RWPE2 (cell line): ENCODE data around the gene DAGLA.

Experiments
- ATAC-seq: fragments of 200-7000 bp; cut with Tn5 transposase; 3 replicates; pipeline ENCODE4 v1.9.1; 2021; ENCODE audit warnings: low read depth
- DNase-seq: peaks from one replicate; pipeline ENCODE4 v3.0.0-alpha.2; 2020; ENCODE audit warnings: low spot score
- H3K27ac ChIP-seq: fragments of 450-650 bp; 2 replicates; pipeline ENCODE4 v1.5.1; 2017; ENCODE audit warnings: mild to moderate bottlenecking; ENCODE audit not compliant: poor library complexity, severe bottlenecking
- H3K27me3 ChIP-seq: fragments of 250-450 bp; sonication (Bioruptor Pico); 2 replicates; pipeline ENCODE4 v1.5.1; 2021; ENCODE audit warnings: mild to moderate bottlenecking, moderate library complexity; ENCODE audit not compliant: insufficient read depth, poor library complexity, severe bottlenecking
- H3K36me3 ChIP-seq: fragments of 250-450 bp; sonication (Bioruptor Pico); 2 replicates; pipeline ENCODE4 v1.5.1; 2020; ENCODE audit warnings: low read depth, mild to moderate bottlenecking, moderate library complexity
- H3K4me1 ChIP-seq: fragments of 250-450 bp; sonication (Bioruptor Pico); 2 replicates; pipeline ENCODE4 v1.5.1; 2021; ENCODE audit warnings: mild to moderate bottlenecking, moderate library complexity; ENCODE audit not compliant: insufficient read depth, poor library complexity, severe bottlenecking
- H3K4me3 ChIP-seq: fragments of 250-450 bp; sonication (Bioruptor Pico); 2 replicates; pipeline ENCODE4 v1.5.1; 2021; ENCODE audit warnings: mild to moderate bottlenecking, moderate library complexity; ENCODE audit not compliant: severe bottlenecking
- H3K9me3 ChIP-seq: fragments of 250-450 bp; sonication (Bioruptor Pico); 2 replicates; pipeline ENCODE4 v1.5.1; 2021; ENCODE audit warnings: mild to moderate bottlenecking, moderate library complexity; ENCODE audit not compliant: severe bottlenecking
- CTCF ChIP-seq: fragments of 450-650 bp; IDR thresholded peaks from one replicate; pipeline ENCODE4 v1.5.1; 2017; ENCODE audit warnings: mild to moderate bottlenecking, moderate library complexity; ENCODE audit not compliant: poor library complexity, severe bottlenecking

Gene DAGLA

GRCh38 chr11:61793829-61794204 lies 113.6 kb downstream of the DAGLA start:
- H3K36me3 ChIP-seq: peaks cover 65% of the 10 kb centered on the region
- no peaks in the 10 kb centered on the region for H3K9me3 ChIP-seq
- peaks cover 10% of the 10 kb centered on the region for H3K4me1 ChIP-seq
- ATAC-seq (no peak), DNase-seq (no peak)
- H3K27ac ChIP-seq: peak overlapping the region; percentile 79
- peak overlapping the region; percentile 66 for H3K4me3 ChIP-seq
- no peaks in the 10 kb centered on the region for H3K27me3 ChIP-seq
- no peak for TF ChIP-seq CTCF

GRCh38 chr11:61794579-61794978 lies 114.4 kb downstream of the DAGLA start:
- no peak for TF ChIP-seq CTCF
- Histone ChIP-seq H3K9me3 (no peaks in the 10 kb centered on the region), H3K4me3 (no peak overlapping the region), H3K4me1 (peaks cover 10% of the 10 kb centered on the region), H3K27ac (no peak overlapping the region), H3K27me3 (no peaks in the 10 kb centered on the region), H3K36me3 (peaks cover 61% of the 10 kb centered on the region)
- DNase-seq (no peak), ATAC-seq (no peak)

GRCh38 chr11:61795459-61795858 lies 115.3 kb downstream of the DAGLA start:
- Histone ChIP-seq H3K36me3 (peaks cover 58% of the 10 kb centered on the region), H3K27me3 (no peaks in the 10 kb centered on the region), H3K9me3 (no peaks in the 10 kb centered on the region), H3K4me3 (no peak overlapping the region), H3K4me1 (peaks cover 10% of the 10 kb centered on the region), H3K27ac (no peak overlapping the region)
- no peak for TF ChIP-seq CTCF
- no peak for ATAC-seq
- DNase-seq: no peak

GRCh38 chr11:61795876-61796526 lies 115.8 kb downstream of the DAGLA start:
- Histone ChIP-seq H3K27me3 (no peaks in the 10 kb centered on the region), H3K4me3 (no peak overlapping the region), H3K9me3 (no peaks in the 10 kb centered on the region), H3K36me3 (peaks cover 62% of the 10 kb centered on the region), H3K4me1 (peaks cover 10% of the 10 kb centered on the region), H3K27ac (no peak overlapping the region)
- no peak for DNase-seq
- no peak for ATAC-seq
- TF ChIP-seq CTCF: no peak
